ENCODE data around the gene IRF4. TPM values are rescaled to one million over a fixed set of nuclear protein-coding genes. Genes with fewer than 3 reads are reported as not detected.

IRF4 gene
- total and polyA plus RNA-seq, 2 donors (not counting 1 experiment from before 2014, with no cell fraction given): 75.7 to 142 TPM

DNA sequence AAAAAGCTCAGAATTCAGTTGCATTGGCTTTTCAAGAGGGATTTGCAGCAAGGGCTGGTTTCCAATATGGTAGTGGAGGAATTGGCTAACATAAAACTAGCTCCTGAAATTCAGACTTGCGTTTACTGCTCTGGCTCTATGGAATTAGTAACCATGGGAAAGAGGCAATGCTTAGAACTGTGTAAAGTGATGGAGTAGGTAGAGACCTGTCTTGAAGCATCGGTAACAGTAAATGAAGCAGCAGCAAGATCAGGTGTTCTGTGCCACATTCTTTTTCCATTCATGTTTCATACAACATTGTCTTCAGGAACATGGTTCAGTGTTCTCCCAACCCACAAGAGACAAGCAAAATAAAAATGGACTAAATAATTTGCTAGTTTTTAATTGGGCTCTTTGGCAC lies 6.5 kb downstream of the IRF4 start:
- H3K27me3 Mint-ChIP-seq: no peaks in the 10 kb centered on the region
- POLR2A ChIA-PET: no interaction called here
- DNase-seq: no peak
- ATAC-seq (ENCODE audit: low read depth): no peak
- TF ChIP-seq EZH2 (IDR thresholded peaks at IDR 0.05; ENCODE audit: borderline replicate concordance, insufficient read depth, low read depth, low read length, poor library complexity, severe bottlenecking): no peak
- TF ChIP-seq, protein P1, sequence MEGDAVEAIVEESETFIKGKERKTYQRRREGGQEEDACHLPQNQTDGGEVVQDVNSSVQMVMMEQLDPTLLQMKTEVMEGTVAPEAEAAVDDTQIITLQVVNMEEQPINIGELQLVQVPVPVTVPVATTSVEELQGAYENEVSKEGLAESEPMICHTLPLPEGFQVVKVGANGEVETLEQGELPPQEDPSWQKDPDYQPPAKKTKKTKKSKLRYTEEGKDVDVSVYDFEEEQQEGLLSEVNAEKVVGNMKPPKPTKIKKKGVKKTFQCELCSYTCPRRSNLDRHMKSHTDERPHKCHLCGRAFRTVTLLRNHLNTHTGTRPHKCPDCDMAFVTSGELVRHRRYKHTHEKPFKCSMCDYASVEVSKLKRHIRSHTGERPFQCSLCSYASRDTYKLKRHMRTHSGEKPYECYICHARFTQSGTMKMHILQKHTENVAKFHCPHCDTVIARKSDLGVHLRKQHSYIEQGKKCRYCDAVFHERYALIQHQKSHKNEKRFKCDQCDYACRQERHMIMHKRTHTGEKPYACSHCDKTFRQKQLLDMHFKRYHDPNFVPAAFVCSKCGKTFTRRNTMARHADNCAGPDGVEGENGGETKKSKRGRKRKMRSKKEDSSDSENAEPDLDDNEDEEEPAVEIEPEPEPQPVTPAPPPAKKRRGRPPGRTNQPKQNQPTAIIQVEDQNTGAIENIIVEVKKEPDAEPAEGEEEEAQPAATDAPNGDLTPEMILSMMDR (IDR thresholded peaks at IDR 0.05): no peak
- H3K9me3 Mint-ChIP-seq (ENCODE audit: insufficient read depth): no peaks in the 10 kb centered on the region
- Histone ChIP-seq H3K4me2 (replicated peaks; ENCODE audit: low read depth, low read length, poor library complexity, severe bottlenecking) (peak overlapping the region; percentile 1), H3K27ac (ENCODE audit: low read length in 2 of 2) (peak overlapping the region in 1 of 2 donors; percentile 84), H3K4me3 (ENCODE audit: control extremely low read depth in 1 of 5, extremely low read depth in 1 of 5, insufficient read depth in 1 of 5, low read depth in 2 of 5, low read length in 4 of 5) (no peak overlapping the region), H3K9ac (ENCODE audit: low read length) (no peak overlapping the region), H3K79me2 (ENCODE audit: control insufficient read depth, insufficient read depth, low read length) (peaks cover 80% of the 10 kb centered on the region), H3K4me1 (ENCODE audit: control insufficient read depth in 2 of 2, insufficient read depth in 2 of 2, low read length in 2 of 2) (peaks cover 69 to 82% of the 10 kb centered on the region in 2 donors), H3K9me3 (ENCODE audit: control extremely low read depth in 1 of 3, control insufficient read depth in 2 of 3, insufficient read depth in 1 of 3, low read length in 2 of 3) (no peaks in the 10 kb centered on the region), H3K36me3 (replicated peaks in 1 of 2; ENCODE audit: control extremely low read depth in 1 of 2, control insufficient read depth in 1 of 2, extremely low read depth in 1 of 2, insufficient read depth in 2 of 2, low read length in 1 of 2) (peaks cover 7 to 92% of the 10 kb centered on the region in 2 experiments), H2AFZ (ENCODE audit: insufficient read depth, low read depth, low read length, poor library complexity, severe bottlenecking) (no peak overlapping the region), H4K20me1 (ENCODE audit: control insufficient read depth, insufficient read depth, low read length, poor library complexity, severe bottlenecking) (peaks cover 75% of the 10 kb centered on the region), H3K27me3 (replicated peaks in 1 of 4; ENCODE audit: control extremely low read depth in 1 of 4, control insufficient read depth in 3 of 4, insufficient read depth in 4 of 4, low read length in 3 of 4) (no peaks in the 10 kb centered on the region)
- peaks cover 82% of the 10 kb centered on the region for H3K4me1 Mint-ChIP-seq
- H3K4me3 Mint-ChIP-seq: peak overlapping the region; percentile 29
- H3K27ac Mint-ChIP-seq: peak overlapping the region; percentile 81
- CTCF ChIA-PET: interaction anchor here (0.8 to 2.2 kb wide), 5 partner anchors 10 to 194 kb away, joined by 3 to 9 read pairs (median 4); no protein-coding TSS in a partner anchor
- intact Hi-C loops (cut with micrococcal nuclease): no loop called here
- 100% methylated on average over 1 of the region's 2 CpGs for WGBS (ENCODE audit: insufficient coverage)

DNA sequence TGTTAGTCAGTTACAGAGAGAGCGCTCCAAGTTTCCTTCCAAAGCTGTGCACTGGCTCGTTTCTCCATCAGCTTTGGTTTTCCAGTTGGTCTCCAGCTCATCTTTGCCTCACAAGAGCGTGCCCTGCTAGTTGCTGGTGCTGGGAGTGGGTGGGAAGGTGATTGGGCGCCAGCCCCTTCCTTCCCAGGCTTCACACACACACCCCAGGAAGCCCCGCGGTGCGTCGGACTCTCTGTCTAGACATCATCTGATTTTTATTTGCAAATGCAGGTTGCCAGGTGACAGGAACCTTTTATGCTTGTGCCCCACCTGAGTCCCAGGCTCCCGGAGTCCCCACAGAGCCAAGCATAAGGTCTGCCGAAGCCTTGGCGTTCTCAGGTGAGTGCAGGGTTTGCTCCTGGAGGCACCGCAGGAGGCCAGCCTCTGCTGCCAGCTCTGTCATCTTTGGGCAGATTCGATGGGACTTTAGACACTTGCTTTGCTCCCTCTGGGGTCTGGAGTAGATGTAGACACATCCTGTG lies 7.1 kb downstream of the IRF4 start:
- TF ChIP-seq, protein P1 (IDR thresholded peaks at IDR 0.05): no peak
- TF ChIP-seq EZH2 (IDR thresholded peaks at IDR 0.05; ENCODE audit: borderline replicate concordance, insufficient read depth, low read depth, low read length, poor library complexity, severe bottlenecking): no peak
- Histone ChIP-seq H3K79me2 (ENCODE audit: control insufficient read depth, insufficient read depth, low read length) (peaks cover 80% of the 10 kb centered on the region), H3K36me3 (replicated peaks in 1 of 2; ENCODE audit: control extremely low read depth in 1 of 2, control insufficient read depth in 1 of 2, extremely low read depth in 1 of 2, insufficient read depth in 2 of 2, low read length in 1 of 2) (peaks cover 7 to 95% of the 10 kb centered on the region in 2 experiments), H3K4me2 (replicated peaks; ENCODE audit: low read depth, low read length, poor library complexity, severe bottlenecking) (peak overlapping the region; percentile 56), H3K4me1 (ENCODE audit: control insufficient read depth in 2 of 2, insufficient read depth in 2 of 2, low read length in 2 of 2) (peaks cover 74 to 87% of the 10 kb centered on the region in 2 donors), H3K9ac (ENCODE audit: low read length) (no peak overlapping the region), H3K27me3 (replicated peaks in 1 of 4; ENCODE audit: control extremely low read depth in 1 of 4, control insufficient read depth in 3 of 4, insufficient read depth in 4 of 4, low read length in 3 of 4) (no peaks in the 10 kb centered on the region), H2AFZ (ENCODE audit: insufficient read depth, low read depth, low read length, poor library complexity, severe bottlenecking) (no peak overlapping the region), H3K9me3 (ENCODE audit: control extremely low read depth in 1 of 3, control insufficient read depth in 2 of 3, insufficient read depth in 1 of 3, low read length in 2 of 3) (no peaks in the 10 kb centered on the region), H3K4me3 (ENCODE audit: control extremely low read depth in 1 of 5, extremely low read depth in 1 of 5, insufficient read depth in 1 of 5, low read depth in 2 of 5, low read length in 4 of 5) (no peak overlapping the region), H4K20me1 (ENCODE audit: control insufficient read depth, insufficient read depth, low read length, poor library complexity, severe bottlenecking) (peaks cover 75% of the 10 kb centered on the region), H3K27ac (ENCODE audit: low read length in 2 of 2) (peak overlapping the region; percentile 75 to 84)
- no peaks in the 10 kb centered on the region for H3K9me3 Mint-ChIP-seq (ENCODE audit: insufficient read depth)
- intact Hi-C loops (cut with micrococcal nuclease): no loop called here
- ChIA-PET CTCF (interaction anchor here (0.8 to 2.2 kb wide), 6 partner anchors 11 to 194 kb away, joined by 3 to 9 read pairs (median 5); no protein-coding TSS in a partner anchor), POLR2A (interaction anchor here (0.6 kb wide), 1 partner anchor 27 kb away, joined by 3 read pairs; no protein-coding TSS in a partner anchor)
- H3K27ac Mint-ChIP-seq: peak overlapping the region; percentile 66
- peak overlapping the region; percentile 32 for H3K4me3 Mint-ChIP-seq
- no peak for DNase-seq
- peaks cover 87% of the 10 kb centered on the region for H3K4me1 Mint-ChIP-seq
- WGBS (ENCODE audit: insufficient coverage): 99% methylated on average over 10 of the region's 13 CpGs
- no peaks in the 10 kb centered on the region for H3K27me3 Mint-ChIP-seq
- ATAC-seq (ENCODE audit: low read depth): no peak

Measured in B cell (primary cell).